Immature natural killer cell (primary cell): Measurements from ENCODE around the gene IRX5. TPM values are rescaled to one million over a fixed set of nuclear protein-coding genes. Genes with fewer than 3 reads are reported as not detected.

Experiments
- DNase-seq, 3 donors: peaks; one replicate each; pipeline ENCODE4 v3.0.0; 2022; ENCODE audit warnings: mixed read lengths in 1 of 3
- H3K27ac Mint-ChIP-seq, 6 donors: one replicate each; pipeline ENCODE4 v1.8.0; 2020; ENCODE audit warnings: mixed read lengths in 6 of 6, mild to moderate bottlenecking in 5 of 6, inconsistent platforms in 4 of 6, moderate library complexity in 3 of 6
- H3K27me3 Mint-ChIP-seq, 3 donors: one replicate each; pipeline ENCODE4 v1.8.0; 2020 to 2021; ENCODE audit warnings: low read depth in 3 of 3, mild to moderate bottlenecking in 3 of 3, mixed read lengths in 3 of 3, moderate library complexity in 3 of 3, inconsistent platforms in 1 of 3
- H3K36me3 Mint-ChIP-seq, 3 donors: one replicate each; pipeline ENCODE4 v1.8.0; 2020; ENCODE audit warnings: mixed read lengths in 3 of 3, inconsistent platforms in 2 of 3, mild to moderate bottlenecking in 2 of 3
- H3K4me1 Mint-ChIP-seq, 2 donors: one replicate each; pipeline ENCODE4 v1.8.0; 2020; ENCODE audit warnings: inconsistent platforms in 2 of 2, mild to moderate bottlenecking in 2 of 2, mixed read lengths in 2 of 2, moderate library complexity in 1 of 2
- H3K4me3 Mint-ChIP-seq, 5 donors: one replicate each; pipeline ENCODE4 v1.8.0; 2020; ENCODE audit warnings: mild to moderate bottlenecking in 5 of 5, mixed read lengths in 5 of 5, inconsistent platforms in 3 of 5, moderate library complexity in 3 of 5
- H3K9me3 Mint-ChIP-seq, 6 donors: one replicate each; pipeline ENCODE4 v1.8.0; 2020; ENCODE audit warnings: mild to moderate bottlenecking in 6 of 6, mixed read lengths in 6 of 6, inconsistent platforms in 4 of 6, moderate library complexity in 3 of 6
- polyA plus RNA-seq, 3 donors: library from polyadenylated mRNA; unstranded; fragments of 300-500 nt; fragmentation: Illumina TruSeq; gene quantifications; one replicate each; pipeline ENCODE4 v1.2.3, GENCODE V29; 2021

Gene IRX5
- polyA plus RNA-seq, 3 donors from 2014 or later = not detected

DNA sequence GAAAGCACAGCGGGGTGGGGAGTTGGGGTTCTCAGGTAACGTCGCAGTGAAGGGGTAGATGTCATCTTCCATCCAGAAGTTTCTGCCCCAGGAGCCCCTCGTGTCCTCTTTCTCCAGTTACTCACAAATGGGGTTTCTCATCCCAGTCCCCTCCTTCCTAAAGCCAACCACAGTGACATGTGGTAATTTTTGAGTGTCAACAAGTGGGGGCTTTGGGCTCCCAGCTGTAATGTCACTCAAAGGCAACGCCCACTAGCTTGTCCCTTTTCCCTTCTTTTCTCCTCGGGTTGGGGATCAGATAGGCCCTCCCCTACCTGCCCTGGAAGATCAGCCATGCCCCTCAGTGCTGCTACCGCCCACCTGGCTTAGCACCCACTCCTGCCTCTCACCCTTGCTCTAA, 14.4 kb downstream of the IRX5 start:
- Mint-ChIP-seq H3K4me1 (no peaks in the 10 kb centered on the region), H3K9me3 (peaks cover 0 to 3% (median 0%) of the 10 kb centered on the region in 6 donors), H3K27ac (no peak overlapping the region), H3K27me3 (peaks cover 7 to 32% (median 8%) of the 10 kb centered on the region in 3 donors), H3K4me3 (no peak overlapping the region), H3K36me3 (no peaks in the 10 kb centered on the region)
- no peak for DNase-seq

DNA sequence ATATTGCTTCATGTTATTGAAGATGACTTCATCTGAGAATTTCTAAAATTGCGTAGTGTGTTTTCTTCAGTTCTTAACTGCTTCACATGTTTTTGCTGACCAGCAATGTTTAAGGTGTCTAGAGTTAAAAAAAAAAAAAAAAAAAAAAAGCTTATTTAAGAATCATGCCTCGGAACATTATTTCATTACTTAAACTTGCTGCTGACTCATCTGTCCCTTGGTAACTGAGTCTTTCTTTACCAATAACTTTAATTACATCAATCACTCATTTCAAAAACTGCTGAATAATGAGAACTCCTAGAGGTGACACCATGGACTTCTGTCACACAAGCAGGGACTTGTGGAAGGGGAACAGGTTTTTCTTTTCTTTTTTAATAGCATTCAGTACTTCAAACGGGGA, 16.2 kb downstream of the IRX5 start:
- H3K9me3 Mint-ChIP-seq = peaks cover 0 to 2% (median 0%) of the 10 kb centered on the region in 6 donors
- no peaks in the 10 kb centered on the region for H3K4me1 Mint-ChIP-seq
- H3K27ac Mint-ChIP-seq = no peak overlapping the region
- no peak for DNase-seq
- no peak overlapping the region for H3K4me3 Mint-ChIP-seq
- H3K27me3 Mint-ChIP-seq = peaks cover 4 to 21% (median 5%) of the 10 kb centered on the region in 3 donors
- no peaks in the 10 kb centered on the region for H3K36me3 Mint-ChIP-seq

DNA sequence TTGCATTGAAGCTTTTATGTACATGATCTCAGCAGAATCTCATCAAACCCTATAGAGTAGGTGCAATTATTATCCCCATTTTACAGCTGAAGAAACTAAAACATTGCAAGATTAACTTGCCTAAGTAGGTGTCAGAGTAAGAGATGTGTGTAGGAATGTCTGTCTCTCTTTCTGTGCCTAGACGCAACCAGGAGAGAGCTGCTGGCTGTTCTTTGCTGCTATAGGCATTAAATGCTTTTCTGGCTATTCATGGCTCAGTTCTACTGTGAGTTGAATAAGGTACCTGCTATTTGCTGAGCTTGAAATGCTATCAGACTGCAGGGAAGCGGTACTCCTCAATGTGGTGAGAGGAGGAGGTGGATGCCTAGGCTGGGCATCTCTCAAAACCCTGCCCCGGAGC, 17.0 kb downstream of the IRX5 start:
- no peak overlapping the region for H3K4me3 Mint-ChIP-seq
- no peak for DNase-seq
- no peaks in the 10 kb centered on the region for H3K4me1 Mint-ChIP-seq
- H3K9me3 Mint-ChIP-seq = peaks cover 0 to 2% (median 0%) of the 10 kb centered on the region in 6 donors
- H3K27me3 Mint-ChIP-seq = peaks cover 3 to 15% (median 5%) of the 10 kb centered on the region in 3 donors
- no peaks in the 10 kb centered on the region for H3K36me3 Mint-ChIP-seq
- no peak overlapping the region for H3K27ac Mint-ChIP-seq

DNA sequence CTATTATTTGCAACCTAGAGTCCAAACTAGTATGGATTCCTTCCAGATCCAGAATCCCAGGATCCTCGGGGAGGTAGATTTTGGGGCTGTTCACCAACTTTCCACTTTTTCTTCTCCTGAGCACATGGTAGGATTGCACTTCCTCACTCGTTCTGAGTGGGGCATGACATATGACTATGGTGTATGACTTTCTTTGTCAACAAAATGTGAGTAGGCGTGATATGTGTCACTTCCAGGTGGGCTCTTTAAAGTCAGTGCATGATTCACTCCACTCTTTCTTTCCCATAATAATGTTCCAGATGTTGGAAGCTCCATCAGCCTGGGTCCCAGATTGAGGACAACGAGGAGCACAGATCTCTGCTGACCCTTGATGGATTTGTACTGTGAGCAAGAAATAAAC, 21.5 kb downstream of the IRX5 start:
- Mint-ChIP-seq H3K27me3 (peaks cover 0 to 10% (median 3%) of the 10 kb centered on the region in 3 donors), H3K9me3 (peaks cover 0 to 4% (median 0%) of the 10 kb centered on the region in 6 donors), H3K4me3 (no peak overlapping the region), H3K4me1 (no peaks in the 10 kb centered on the region), H3K36me3 (no peaks in the 10 kb centered on the region), H3K27ac (no peak overlapping the region)
- no peak for DNase-seq

DNA sequence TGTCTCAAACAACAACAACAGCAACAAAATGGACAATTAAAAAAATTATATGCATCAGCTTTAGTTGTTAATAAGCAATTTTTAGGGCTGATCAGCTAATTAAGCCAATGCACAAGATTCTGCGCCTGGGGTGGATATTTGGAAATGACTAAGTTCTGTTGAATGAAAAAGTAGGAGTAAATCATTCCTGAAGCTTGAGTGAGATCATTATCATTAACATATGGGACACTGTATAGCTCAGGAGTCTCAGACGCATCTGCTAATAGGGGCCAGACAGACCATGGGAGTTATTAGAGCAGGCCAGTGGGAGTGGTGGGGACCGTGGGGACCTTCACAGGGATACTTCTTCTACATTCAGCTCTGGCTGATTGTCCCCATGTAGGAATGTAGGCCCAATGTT, 22.8 kb downstream of the IRX5 start:
- Mint-ChIP-seq H3K4me1 (no peaks in the 10 kb centered on the region), H3K9me3 (peaks cover 0 to 4% (median 0%) of the 10 kb centered on the region in 6 donors), H3K27ac (no peak overlapping the region), H3K36me3 (no peaks in the 10 kb centered on the region), H3K4me3 (no peak overlapping the region), H3K27me3 (peaks cover 0 to 10% (median 3%) of the 10 kb centered on the region in 3 donors)
- no peak for DNase-seq

DNA sequence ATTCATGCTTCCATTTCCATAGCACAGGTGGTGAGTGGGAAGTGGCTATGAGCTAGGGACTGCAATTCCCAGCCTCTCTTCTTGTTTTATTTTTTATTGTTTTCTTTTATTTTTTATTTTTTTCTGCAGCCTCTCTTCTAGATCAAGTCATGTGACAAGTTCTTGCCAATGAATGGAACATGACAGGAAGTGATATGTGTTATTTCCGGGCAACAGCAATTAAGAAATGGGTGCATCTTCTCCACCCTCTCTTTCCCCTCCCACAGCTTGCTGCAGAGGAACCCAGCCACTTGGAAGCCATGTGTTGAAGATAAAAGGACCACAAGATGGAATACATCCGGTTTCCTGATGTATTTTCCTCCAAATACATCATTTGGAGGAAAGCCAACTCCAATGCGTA, 23.6 kb downstream of the IRX5 start:
- H3K9me3 Mint-ChIP-seq = peaks cover 0 to 2% (median 0%) of the 10 kb centered on the region in 6 donors
- peaks cover 2 to 7% (median 4%) of the 10 kb centered on the region in 3 donors for H3K27me3 Mint-ChIP-seq
- H3K4me1 Mint-ChIP-seq = no peaks in the 10 kb centered on the region
- no peaks in the 10 kb centered on the region for H3K36me3 Mint-ChIP-seq
- no peak overlapping the region for H3K27ac Mint-ChIP-seq
- no peak for DNase-seq
- H3K4me3 Mint-ChIP-seq = no peak overlapping the region

DNA sequence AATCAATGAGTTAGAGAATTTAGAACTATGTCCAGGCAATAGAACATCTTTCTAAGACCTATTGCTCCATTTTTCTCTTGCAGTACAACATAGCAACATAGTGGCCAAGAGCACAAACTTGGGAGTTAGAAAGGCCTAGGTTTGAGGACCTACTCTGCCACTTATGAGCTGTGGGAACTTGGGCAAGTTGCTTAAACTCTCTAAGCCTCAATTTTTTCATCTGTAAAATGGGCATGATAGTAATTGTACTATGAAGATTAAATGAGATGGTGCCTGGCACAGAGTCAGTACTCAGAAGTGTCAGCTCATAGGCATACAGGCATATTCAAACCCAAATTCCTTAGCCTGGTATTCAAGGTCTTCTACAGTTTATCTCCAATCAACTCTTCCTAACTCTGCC, 25.1 kb downstream of the IRX5 start:
- H3K27ac Mint-ChIP-seq = no peak overlapping the region
- H3K4me1 Mint-ChIP-seq = no peaks in the 10 kb centered on the region
- DNase-seq = no peak
- peaks cover 0 to 2% (median 0%) of the 10 kb centered on the region in 6 donors for H3K9me3 Mint-ChIP-seq
- no peaks in the 10 kb centered on the region for H3K36me3 Mint-ChIP-seq
- H3K4me3 Mint-ChIP-seq = no peak overlapping the region
- H3K27me3 Mint-ChIP-seq = peaks cover 2 to 4% (median 4%) of the 10 kb centered on the region in 3 donors

DNA sequence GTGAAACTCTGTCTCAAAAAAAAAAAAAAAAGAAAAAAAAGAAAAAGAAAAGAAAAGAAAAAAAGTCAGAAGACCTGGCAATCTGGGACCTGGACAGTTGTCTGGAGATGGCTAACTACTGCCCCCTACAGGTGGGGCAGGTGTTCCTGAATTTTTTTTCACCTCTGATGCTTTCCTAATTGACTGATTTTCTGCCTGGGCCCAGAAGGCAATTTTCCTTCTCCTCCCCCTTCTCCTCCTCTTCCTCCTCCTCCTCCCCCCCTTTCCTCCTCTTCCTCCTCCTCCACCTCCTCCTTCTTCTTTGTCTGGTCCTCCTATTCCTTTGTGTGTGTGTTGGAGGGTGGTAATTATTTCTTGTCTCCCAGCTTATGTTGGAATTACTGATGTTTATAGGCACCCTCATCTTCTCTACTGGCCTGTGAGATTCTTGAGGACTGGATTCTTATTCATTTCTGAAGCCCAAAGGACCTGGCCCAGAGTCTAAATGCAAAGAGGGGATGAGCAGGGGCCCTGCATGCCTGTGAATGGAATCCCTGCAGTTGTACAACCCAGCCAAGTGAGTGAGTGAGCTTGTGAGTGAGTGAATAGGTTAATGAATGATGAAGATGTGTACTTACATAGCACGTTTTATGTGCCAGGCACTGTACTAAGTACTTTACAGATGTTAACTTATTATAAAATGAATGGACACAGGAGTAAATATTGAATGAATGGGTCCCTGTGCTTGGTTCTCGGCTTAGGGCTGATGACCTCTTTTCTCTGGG, 26.9 kb downstream of the IRX5 start:
- peaks cover 2 to 4% (median 2%) of the 10 kb centered on the region in 3 donors for H3K27me3 Mint-ChIP-seq
- no peaks in the 10 kb centered on the region for H3K4me1 Mint-ChIP-seq
- no peak overlapping the region for H3K4me3 Mint-ChIP-seq
- peaks cover 0 to 2% (median 0%) of the 10 kb centered on the region in 6 donors for H3K9me3 Mint-ChIP-seq
- H3K27ac Mint-ChIP-seq = no peak overlapping the region
- peaks cover 0 to 4% (median 0%) of the 10 kb centered on the region in 3 donors for H3K36me3 Mint-ChIP-seq
- DNase-seq = no peak

DNA sequence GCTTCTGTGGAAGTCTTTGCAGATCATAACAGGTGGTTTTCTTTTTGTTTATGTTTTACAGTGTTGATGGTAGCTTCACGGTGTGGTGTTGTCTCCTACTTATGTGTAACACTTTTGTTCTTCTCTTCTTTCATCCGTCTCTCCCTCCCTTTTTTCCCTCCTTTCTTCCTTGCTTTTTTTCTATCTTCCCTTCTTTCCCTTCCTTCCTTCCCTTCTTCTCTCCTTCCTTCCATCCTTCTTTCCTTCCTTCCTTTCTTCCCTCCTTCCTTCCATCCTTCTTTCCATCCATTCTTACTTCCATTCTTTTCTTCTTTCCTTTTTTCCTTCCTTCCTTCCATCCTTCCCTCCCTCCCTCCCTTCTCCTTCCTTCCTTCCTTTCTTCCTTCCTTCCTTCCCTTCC, 31.4 kb downstream of the IRX5 start:
- no peak for DNase-seq
- H3K9me3 Mint-ChIP-seq = no peaks in the 10 kb centered on the region
- no peak overlapping the region for H3K27ac Mint-ChIP-seq
- H3K27me3 Mint-ChIP-seq = peaks cover 2 to 3% (median 3%) of the 10 kb centered on the region in 3 donors
- peaks cover 0 to 4% (median 0%) of the 10 kb centered on the region in 3 donors for H3K36me3 Mint-ChIP-seq
- no peaks in the 10 kb centered on the region for H3K4me1 Mint-ChIP-seq
- H3K4me3 Mint-ChIP-seq = no peak overlapping the region

DNA sequence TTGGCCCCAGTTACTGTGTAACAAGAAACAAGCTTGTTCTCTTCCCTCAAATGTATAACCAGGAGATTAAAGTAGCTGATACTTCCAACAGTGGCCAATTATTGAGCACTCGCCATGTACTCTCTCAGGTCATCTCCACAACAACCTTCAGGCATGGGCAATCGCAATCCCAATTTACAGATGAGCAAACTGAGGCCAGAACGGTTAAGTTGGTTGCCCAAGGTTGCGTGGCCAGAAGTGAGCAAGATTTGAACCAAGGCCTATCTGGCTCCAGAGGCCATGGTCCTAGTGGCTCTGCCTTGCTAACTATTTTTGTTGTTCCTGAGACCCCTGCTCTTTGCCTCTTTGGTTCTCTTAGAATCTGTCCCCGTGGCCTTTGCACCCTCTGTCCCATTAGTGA, 33.6 kb downstream of the IRX5 start:
- H3K36me3 Mint-ChIP-seq = peaks cover 0 to 4% (median 0%) of the 10 kb centered on the region in 3 donors
- no peak overlapping the region for H3K4me3 Mint-ChIP-seq
- H3K27ac Mint-ChIP-seq = no peak overlapping the region
- no peak for DNase-seq
- H3K27me3 Mint-ChIP-seq = peaks cover 0 to 2% (median 1%) of the 10 kb centered on the region in 3 donors
- H3K9me3 Mint-ChIP-seq = no peaks in the 10 kb centered on the region
- no peaks in the 10 kb centered on the region for H3K4me1 Mint-ChIP-seq

DNA sequence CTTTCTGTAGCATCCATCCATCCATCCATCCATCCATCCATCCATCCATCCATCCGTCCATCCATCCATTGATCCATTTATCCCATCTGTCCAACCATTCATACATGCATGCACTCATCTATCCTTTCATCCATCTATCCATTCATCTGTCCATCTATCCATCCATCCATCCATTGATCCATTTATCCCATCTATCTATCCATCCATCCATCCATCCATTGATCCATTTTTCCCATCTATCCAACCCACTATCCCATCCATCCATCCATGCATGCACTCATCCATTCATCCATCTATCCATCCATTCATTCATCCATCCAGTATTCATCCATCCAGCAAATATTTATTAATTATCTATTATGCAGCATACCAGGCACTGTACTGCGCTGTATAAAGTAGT, 34.8 kb downstream of the IRX5 start:
- Mint-ChIP-seq H3K4me1 (no peaks in the 10 kb centered on the region), H3K9me3 (no peaks in the 10 kb centered on the region), H3K27ac (no peak overlapping the region), H3K27me3 (peaks cover 0 to 2% (median 1%) of the 10 kb centered on the region in 3 donors), H3K36me3 (peaks cover 0 to 4% (median 0%) of the 10 kb centered on the region in 3 donors), H3K4me3 (no peak overlapping the region)
- DNase-seq = no peak

DNA sequence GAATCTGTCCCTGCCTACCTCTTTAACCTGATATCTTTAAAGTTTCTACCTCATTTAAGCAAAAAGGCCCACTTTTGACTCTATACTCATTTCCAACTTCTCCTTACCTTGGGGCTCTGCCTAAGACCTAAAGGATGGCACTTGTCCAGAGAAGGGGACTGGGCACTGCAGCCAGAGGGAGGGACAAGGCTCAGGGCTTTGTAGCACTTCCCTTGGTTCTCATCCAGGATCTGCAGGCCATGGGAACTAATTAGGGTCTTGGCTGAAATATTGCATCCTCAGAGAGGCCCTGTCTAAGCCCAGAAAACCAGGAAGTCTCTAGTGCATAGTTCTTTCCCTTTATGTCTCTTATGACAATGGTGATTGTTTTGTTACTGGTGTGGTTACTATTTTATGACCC, 37.3 kb downstream of the IRX5 start:
- H3K27ac Mint-ChIP-seq = no peak overlapping the region
- no peaks in the 10 kb centered on the region for H3K4me1 Mint-ChIP-seq
- DNase-seq = no peak
- no peaks in the 10 kb centered on the region for H3K36me3 Mint-ChIP-seq
- no peaks in the 10 kb centered on the region for H3K9me3 Mint-ChIP-seq
- peaks cover 1 to 5% (median 2%) of the 10 kb centered on the region in 3 donors for H3K27me3 Mint-ChIP-seq
- H3K4me3 Mint-ChIP-seq = no peak overlapping the region

DNA sequence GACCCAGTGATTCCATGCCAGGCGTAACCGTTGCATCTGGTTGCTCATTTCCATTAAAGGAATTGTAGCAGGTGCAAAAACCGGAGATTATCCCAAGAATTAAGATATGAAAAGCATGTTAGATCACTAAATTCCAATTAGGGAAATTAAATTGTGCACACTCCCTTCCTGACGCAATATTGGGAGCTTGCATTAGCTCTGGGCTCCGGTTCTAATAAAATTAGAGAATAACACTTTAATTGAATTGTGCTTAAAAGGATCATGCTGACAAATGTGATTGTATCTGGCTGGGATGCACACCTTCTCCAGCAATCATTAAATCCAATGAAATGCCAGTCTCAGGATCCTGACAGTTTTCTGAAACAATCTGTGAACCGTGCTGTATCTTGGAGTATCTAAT, 38.1 kb downstream of the IRX5 start:
- Mint-ChIP-seq H3K27me3 (peaks cover 1 to 5% (median 2%) of the 10 kb centered on the region in 3 donors), H3K36me3 (no peaks in the 10 kb centered on the region), H3K4me1 (no peaks in the 10 kb centered on the region), H3K9me3 (no peaks in the 10 kb centered on the region), H3K27ac (no peak overlapping the region), H3K4me3 (no peak overlapping the region)
- DNase-seq = no peak

DNA sequence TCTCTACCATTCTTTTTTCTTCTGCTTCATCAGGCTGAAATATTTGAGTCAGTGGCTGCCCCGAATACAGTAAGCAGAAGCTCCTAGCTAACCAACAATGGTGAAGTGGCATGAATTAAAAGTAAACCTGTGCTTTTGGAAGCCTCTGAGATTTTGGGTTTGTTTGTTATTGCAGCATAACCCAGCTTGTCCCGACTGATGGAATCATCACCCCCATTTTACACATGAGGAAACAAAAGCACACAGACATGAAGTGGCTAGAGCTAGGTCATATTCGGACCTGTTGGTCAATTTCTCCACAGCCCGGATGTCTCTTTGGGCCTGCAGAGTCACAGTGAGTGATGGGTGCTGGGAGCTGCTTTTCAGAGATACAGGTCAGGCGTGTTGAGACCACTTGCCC, 39.4 kb downstream of the IRX5 start:
- Mint-ChIP-seq H3K4me3 (no peak overlapping the region), H3K27ac (no peak overlapping the region), H3K27me3 (peaks cover 0 to 5% (median 2%) of the 10 kb centered on the region in 3 donors), H3K4me1 (no peaks in the 10 kb centered on the region), H3K36me3 (no peaks in the 10 kb centered on the region), H3K9me3 (no peaks in the 10 kb centered on the region)
- DNase-seq = no peak

DNA sequence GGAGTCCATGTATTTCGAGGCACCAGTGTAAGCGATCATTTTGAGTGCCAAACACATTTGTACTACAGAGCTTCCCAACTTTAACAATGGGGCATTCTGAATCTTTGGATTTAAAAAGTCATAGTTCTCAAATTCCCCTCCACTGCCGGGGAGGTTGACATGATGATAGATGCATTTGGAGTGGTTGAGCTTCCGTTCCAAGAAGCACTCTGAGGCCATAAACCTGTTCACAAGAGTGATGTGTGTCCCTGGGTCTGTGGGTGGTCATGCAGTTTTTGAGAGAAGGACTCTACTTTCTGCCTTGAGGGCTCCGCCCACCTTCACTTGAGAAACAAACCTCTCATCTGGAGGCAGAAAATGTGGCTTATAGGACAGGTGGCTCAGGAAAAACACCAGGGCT, 43.7 kb downstream of the IRX5 start:
- Mint-ChIP-seq H3K27me3 (peaks cover 5 to 7% (median 6%) of the 10 kb centered on the region in 3 donors), H3K27ac (no peak overlapping the region), H3K36me3 (no peaks in the 10 kb centered on the region), H3K4me3 (no peak overlapping the region), H3K9me3 (no peaks in the 10 kb centered on the region), H3K4me1 (no peaks in the 10 kb centered on the region)
- DNase-seq = no peak
